Ovary (tissue), 3 donors: ENCODE data around the gene TGIF2.
A peak's percentile ranks its signal among the peaks of the same experiment; 100 is the strongest.

ENCODE experiments used
- CTCF ChIP-seq, 3 donors: fragments of 450-650 bp in 2 of 3; fragments of 200-600 bp in 1 of 3; IDR thresholded peaks; one replicate each; pipeline versions ENCODE4 v1.5.1 to v1.8.0; 2016 to 2022; ENCODE audit warnings: antibody characterized with exemption in 3 of 3, mild to moderate bottlenecking in 1 of 3
- EP300 ChIP-seq: sonication (generic); formaldehyde crosslinking; IDR thresholded peaks from one replicate; pipeline ENCODE4 v1.6.1; 2017; ENCODE audit warnings: antibody characterized with exemption
- donor health status: DM: no; HTN: no; CAD: no.

- TF ChIP-seq CTCF (IDR thresholded peaks at IDR 0.05) (peak in 2 of 3 donors; percentile 33 to 46), EP300 (no peak)
These were observed 18.7 kb downstream of the TGIF2 start for GRCh38 chr20:36591854-36592641.
